NCI-H460 (cell line): ENCODE measurements around the gene CLPTM1L. TPM values are rescaled to one million over a fixed set of nuclear protein-coding genes. Genes with fewer than 3 reads are reported as not detected.
"Not testable (repeated sequence)": the region's sequence is repeated elsewhere in the genome, so short reads cannot be mapped to it uniquely, and the experiment has no call there.

ENCODE experiments used
- DNase-seq: peaks from one replicate; pipeline ENCODE4 v3.0.0-alpha.2; 2016; ENCODE audit warnings: low read depth; ENCODE audit errors: extremely low read depth
- total RNA-seq: library from RNA; depleted of rRNA; stranded (reverse); fragments of >200 nt; shearing (Covaris generic); gene quantifications from 2 replicates; pipeline ENCODE4 v1.2.3, GENCODE V29; 2014

CLPTM1L gene
- total RNA-seq, 1 experiment from 2014 or later, result 255 TPM

DNA sequence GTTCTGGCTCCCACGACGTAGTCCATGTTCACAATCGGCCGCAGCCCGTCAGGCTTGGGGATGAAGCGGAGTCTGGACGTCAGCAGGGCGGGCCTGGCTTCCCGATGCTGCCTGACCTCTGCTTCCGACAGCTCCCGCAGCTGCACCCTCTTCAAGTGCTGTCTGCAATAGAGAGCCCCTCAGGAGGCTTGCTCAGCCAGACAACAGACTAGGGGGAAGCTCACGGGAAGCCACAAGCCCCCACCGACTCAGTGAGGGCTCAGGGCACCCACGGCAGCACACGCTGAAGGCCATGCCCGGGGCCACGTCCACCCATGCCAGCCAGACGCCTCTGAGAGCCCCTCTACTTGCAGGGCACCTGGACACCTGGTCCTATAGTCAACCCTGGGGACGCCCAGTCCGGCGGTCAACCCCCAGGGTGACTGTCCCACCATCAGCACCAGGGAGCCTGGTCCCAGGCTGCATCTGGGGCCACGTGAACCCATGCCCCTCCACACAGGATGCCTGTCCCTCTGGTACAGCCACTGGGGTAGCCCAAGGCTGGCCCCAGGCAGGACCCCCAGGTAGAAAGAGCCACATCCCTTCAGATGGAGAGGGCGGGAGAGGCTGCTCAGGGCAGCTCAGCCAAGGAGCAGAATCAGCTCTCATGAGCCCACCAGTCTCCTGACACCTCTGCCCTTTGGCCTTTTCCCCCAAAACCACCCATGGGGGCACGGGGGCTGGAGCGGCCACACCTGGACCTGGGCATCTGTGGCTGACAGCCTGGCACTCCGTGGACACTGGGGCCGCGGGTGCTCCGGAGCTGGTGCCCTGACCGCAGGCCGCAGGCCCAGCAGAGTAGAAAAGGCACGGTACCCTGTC is 64.5 kb downstream of the CLPTM1L start:
- DNase-seq, result no peak

DNA sequence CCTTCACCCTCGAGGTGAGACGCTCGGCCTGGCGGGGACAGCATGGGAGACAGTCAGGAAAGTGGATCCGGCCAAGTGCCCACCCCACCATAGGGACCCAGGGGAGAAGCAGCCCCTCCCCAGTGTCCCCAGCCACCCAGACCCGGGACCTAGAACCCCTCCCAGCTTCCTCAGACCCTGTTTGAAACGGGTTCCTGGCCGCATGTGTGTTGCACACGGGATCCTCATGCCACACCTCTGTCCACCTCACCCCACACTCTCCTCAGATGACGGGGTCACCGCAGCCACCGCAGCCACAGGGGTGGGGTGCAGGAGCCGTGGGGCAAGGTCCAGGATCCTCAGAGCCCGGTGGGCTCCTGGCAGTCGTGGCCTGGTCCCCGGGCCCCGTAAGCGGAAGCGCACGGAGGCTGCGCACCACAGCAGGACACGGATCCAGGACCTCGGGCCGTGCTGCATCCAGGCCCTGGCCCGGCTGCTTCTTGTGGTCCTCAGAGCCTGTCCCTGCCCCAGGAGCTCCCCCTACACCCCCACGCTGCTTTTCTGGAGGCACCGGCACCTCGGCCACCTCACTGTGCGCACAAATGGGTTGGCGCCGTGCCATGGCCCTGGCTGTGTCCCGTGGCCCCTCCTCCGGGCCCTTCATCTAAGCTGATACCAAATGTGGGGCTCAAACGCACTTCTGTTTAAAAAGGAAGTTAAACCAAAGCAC is 65.3 kb downstream of the CLPTM1L start:
- DNase-seq, result no peak

DNA sequence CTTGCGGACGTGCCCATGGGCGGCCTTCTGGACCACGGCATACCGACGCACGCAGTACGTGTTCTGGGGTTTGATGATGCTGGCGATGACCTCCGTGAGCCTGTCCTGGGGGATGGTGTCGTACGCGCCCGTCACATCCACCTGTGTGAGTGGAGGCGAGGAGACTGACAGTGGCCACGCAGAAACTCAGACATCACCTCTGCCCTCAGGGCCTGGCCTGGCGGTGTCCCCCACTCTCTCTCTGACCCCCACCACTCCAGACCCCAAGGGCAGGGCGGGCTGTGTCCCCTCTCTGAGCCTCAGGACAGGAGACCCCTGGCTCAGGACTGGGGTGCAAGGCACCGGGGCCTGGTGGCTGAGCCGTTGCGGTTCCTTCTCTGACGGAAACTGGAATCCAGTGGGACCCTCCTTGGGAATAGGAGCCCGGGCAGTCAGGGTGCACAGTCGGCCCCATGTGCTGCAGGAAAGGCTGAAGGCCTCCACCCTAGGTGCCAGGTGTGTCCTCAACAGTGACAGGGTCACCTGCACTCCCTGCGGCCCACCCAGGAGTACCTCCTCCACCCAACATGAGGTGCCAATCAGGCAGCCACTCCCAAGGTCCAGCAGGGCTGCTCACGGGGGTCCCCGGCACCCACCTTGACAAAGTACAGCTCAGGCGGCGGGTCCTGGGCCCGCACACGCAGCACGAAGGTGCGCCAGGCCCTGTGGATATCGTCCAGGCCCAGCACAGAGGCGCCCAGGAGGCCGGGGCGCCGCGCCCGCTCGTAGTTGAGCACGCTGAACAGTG is 66.0 kb downstream of the CLPTM1L start:
- no peak for DNase-seq

DNA sequence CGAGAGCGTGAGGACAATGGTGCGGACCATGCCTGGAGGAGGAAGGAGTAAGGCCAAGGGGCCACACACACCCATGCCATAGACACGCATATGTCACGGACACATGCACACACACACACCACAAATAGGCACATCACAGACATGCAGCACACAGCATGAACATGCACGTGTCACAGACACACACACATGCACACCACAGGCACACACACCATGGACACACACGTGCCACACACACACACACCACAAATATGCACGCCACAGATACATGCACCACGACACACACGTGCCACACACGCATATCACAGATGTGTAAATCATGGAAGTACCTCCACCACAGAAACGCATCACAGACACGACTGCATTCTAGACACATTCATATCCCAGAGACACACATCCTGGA is 66.7 kb downstream of the CLPTM1L start:
- DNase-seq, result no peak

DNA sequence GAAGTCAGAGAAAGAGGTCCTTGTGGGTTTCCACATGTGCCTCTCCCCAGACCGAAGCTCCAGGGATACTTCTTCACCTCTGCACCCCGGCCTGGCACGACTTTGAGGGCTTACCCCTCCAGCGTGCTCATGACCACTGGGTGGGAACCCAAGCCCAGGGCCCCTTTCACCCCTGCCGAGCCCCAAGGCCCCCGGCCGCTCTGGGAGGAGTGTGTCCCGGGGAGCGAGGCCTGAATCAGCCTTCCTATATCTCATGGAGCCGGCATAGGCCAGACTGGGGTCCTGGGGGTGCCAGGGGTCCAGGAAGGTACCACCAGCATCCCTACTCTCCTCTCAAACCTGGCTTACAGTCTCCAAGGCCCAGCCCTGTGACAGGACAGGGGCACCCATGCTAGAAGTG is 67.1 kb downstream of the CLPTM1L start:
- DNase-seq, result no peak

DNA sequence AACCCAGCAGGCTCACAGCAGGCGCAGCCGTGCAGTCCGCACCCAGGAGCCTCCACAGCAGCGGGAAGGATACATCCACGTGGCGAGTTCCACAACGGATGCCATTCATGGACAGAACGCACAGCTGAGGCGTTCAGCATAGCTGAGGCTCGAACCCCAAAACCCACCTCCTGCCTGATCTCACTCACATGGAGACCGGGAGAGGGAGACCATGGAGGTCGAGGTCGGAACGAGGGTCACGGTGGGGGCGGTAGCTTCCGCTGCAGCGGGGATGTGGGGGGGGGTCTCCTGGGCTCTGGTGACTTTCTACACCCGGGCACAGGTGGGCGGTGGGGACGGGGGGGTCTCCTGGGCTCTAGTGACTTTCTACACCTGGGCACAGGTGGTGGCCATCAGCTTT is 67.6 kb downstream of the CLPTM1L start:
- DNase-seq, result no peak

DNA sequence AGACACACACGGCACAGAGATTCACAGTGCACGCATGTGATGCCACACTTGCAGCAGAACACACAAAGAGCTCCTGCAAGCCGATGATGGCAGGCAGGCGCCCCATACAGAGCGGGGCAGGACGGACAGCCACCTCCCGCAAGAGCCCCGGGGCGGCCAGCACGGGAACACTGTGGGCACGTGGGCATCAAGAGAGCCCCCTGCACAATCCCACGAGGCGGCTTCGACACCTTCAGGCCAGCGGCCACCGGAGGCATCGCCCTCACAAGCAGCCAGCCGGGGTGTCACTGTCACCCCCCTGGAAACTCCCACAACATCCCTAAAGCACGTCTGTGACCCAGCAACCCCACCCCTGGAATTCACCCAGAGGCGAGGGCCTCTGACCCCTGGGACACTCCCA is 68.0 kb downstream of the CLPTM1L start:
- DNase-seq, result no peak

DNA sequence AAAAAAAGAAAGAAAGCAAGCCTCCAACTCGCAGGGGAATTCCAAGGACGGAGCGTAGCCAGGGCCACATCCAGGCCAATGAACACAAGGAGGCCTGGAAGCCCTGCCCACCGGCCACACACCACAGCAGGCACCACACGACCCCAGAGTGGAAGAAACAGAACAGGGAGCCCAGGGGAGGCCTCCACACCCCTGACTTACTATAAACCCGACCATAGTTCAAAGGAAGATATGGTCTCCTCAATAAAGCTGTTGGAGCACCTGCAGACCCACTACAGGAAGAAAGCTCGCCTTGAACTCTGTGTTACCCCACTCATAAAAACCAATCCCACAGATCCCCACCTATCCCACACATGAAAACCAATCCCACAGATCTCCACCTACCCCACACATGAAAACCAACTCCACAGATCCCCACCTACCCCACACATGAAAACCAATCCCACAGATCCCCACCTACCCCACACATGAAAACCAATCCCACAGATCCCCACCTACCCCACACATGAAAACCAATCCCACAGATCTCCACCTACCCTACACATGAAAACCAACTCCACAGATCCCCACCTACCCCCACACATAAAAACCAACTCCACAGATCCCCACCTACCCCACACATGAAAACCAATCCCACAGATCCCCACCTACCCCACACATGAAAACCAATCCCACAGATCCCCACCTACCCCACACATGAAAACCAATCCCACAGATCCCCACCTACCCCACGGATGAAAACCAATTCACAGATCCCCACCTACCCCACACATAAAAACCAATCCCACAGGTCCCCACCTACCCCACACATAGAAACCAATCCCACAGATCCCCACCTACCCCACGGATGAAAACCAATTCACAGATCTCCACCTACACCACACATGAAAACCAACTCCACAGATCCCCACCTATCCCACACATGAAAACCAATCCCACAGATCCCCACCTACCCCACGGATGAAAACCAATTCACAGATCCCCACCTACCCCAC is 69.2 kb downstream of the CLPTM1L start:
- not testable (repeated sequence) for DNase-seq

DNA sequence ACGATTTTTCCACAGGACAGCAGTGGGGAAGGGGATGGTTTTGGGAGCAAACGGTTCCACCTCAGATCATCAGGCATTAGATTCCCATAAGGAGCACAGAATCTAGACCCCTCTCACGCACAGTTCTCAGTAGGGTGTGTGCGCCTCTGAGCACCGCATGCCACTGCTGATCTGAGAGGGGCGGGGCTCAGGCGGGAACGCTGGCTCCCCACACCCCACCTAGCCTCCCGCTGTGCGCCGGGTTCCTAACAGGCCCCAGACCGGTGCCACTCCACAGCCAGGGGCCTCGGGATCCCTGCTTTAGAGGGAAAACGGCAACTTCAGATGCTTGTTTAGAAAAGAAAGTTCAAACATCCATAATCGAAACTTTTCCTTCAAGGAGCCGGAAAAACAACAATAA is 70.4 kb downstream of the CLPTM1L start:
- DNase-seq, result no peak

DNA sequence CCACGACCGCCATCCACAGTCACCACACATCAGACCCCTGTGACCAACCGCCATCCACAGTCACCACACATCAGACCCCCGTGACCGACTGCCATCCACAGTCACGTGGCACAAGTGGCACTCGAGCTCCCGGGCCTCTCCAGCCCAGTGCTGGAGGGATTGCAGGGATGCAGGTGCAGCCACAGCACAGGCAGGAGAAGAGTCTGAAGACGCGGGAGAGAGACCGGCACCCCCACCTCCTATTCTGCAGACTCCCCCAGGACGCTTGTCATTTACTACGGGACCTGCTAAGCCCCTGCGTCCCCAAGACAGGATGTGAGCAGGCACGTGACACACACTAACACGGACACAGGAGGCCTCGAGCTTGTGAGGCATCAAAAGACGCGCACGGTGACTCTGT is 71.2 kb downstream of the CLPTM1L start:
- DNase-seq, result no peak

DNA sequence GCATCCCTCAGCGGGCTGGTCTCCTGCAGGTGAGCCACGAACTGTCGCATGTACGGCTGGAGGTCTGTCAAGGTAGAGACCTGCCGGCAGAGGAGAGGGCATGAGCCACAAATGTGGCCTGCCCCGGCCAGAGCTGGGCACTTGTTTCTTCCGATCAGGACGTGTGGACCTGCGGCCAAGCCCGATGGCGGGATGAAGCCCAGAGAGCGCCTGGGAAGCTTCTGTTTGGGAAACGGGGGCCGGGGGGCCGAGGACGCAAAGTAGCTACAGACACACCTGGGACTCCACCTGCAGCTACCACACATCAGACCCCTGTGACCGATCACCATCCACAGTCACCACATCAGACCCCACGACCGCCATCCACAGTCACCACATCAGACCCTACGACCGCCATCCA is 72.7 kb downstream of the CLPTM1L start:
- DNase-seq, result no peak

DNA sequence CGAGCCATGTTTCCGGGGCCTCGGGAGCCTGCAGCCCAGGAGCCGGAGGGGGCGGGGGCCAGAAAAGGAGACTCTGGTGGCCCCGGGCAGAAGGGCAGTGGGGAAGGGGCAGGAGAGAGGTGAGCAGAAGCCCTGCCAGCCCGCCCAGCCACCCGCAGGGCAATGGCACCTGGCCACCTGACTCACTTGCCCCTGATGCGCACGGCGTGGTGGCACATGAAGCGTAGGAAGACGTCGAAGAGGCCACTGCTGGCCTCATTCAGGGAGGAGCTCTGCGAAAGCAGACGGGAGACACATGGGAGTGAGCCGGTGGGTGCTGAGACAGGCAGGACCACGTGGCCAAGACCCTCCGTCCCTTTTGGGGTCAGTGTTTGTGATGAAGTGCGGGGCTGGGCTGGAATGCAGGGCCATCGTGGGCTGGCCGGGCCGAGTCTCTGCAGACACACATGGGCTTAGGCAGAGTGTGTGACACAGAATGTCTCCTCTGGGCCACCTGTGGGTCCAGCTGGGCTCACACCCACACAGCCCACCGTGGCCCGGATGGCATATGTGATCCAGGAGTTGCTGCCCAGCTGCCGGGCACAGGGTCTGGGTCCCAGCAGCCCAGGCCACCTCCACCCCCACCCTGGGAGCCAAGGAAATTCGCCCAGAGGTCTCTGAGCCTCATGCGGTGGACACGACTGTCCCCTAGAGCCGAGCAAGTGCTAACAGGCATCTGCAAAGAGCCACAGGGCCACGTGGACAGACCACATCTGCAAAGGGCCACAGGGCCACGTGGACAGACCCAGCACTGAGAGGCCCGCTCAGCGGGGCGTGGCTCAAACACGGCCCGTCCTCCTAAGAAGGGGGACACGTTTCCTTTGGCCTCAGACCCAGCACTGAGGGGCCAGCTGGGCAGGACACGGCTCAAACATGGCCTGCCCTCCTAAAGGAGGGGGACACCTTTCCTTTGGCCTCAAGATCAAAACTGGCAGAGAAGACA is 73.7 kb downstream of the CLPTM1L start:
- DNase-seq, result no peak

DNA sequence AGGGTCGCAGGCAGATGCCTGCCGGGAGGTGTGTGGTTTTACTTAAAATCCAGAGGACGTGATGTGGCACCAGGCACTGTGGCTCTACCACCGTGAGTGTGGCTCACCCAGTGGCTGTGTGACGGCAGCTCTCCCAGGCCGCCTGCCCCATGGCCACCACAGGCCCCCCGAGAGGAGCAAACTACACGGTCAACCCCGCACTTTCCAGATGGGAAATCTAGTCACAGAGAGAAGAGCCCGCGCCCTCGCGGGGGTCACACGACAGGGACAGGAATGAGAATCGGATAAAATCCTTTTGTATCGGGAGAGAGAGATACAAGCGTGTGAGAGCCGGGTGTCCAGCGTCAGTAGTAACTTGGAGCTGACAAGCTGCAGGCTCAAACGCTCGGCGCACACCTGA is 74.5 kb downstream of the CLPTM1L start:
- no peak for DNase-seq

DNA sequence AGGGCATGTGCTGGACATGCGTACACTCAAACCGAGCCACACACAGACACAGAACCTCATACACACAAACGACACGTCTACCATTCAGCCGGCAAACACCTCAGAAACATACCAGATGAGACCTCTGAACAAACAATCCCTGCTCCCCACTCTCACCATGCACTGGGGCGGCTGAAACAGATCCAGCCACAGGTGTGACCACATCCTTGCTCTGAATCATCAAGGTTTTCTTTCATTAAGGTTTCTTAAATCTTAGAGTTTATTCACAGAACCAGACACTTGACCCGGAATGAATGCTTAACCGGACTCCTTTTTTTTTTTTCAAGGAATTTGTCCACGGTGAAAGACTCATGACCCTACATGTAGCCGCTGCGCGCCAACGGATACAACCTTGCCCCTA is 76.2 kb downstream of the CLPTM1L start:
- no peak for DNase-seq

DNA sequence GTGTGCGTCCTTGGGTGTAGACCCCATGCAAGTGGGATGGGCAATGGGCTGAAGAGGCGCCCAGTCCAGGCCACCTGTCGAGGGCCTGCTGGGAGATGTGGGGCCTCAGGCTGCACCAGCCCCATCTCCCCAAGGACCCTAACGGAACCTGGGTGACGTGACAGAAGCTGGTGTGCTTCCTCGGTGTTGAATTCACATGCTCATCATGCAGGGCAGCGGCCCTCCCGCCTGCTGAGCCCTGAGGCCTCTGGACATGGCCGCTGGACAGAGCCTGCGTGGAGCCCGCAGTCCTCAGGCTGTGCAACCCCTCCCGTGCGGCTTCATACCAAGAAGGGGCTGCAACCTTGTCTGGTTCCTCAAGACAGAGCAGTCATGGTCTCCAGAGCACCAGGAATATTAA is 76.8 kb downstream of the CLPTM1L start:
- DNase-seq, result no peak
